Mesodermal cell (in vitro differentiated cells): Measurements from ENCODE around the gene FOLR1. TPM values are rescaled to one million over a fixed set of nuclear protein-coding genes. Genes with fewer than 3 reads are reported as not detected.
"Not testable (repeated sequence)": the region's sequence is repeated elsewhere in the genome, so short reads cannot be mapped to it uniquely, and the experiment has no call there.

ENCODE experiments used
- H3K27ac ChIP-seq: 2 replicates; pipeline ENCODE4 v1.7.0; 2013; ENCODE audit warnings: mild to moderate bottlenecking, low read depth, low read length, moderate library complexity; ENCODE audit not compliant: severe bottlenecking
- H3K36me3 ChIP-seq: 2 replicates; pipeline ENCODE4 v1.7.1; 2013; ENCODE audit warnings: mild to moderate bottlenecking, low read length, moderate library complexity; ENCODE audit not compliant: control insufficient read depth, insufficient read depth
- H3K4me1 ChIP-seq: one replicate; pipeline ENCODE4 v1.7.1; 2013; ENCODE audit warnings: mild to moderate bottlenecking, low read length; ENCODE audit not compliant: insufficient read depth, control insufficient read depth, poor library complexity, severe bottlenecking
- H3K4me3 ChIP-seq: 2 replicates; pipeline ENCODE4 v1.7.0; 2013; ENCODE audit warnings: low read length, control low read depth, mild to moderate bottlenecking; ENCODE audit not compliant: insufficient read depth, poor library complexity, severe bottlenecking; ENCODE audit errors: extremely low read depth
- H3K9me3 ChIP-seq: 2 replicates; pipeline ENCODE4 v1.7.1; 2013; ENCODE audit warnings: mild to moderate bottlenecking, low read length, moderate library complexity; ENCODE audit not compliant: control insufficient read depth
- WGBS, 2 experiments: methylation state at CpG; one replicate each; pipeline ENCODE4 v1.1.5; 2013; ENCODE audit warnings: missing lambda C conversion rate in 2 of 2; ENCODE audit not compliant: insufficient coverage in 2 of 2; 5-methylcytosine and 5-hydroxymethylcytosine counted together
- polyA plus RNA-seq, 2 experiments: library from polyadenylated mRNA; stranded (reverse); fragments of 50-300 nt; gene quantifications; one replicate each; pipeline ENCODE4 v1.2.3, GENCODE V29; 2013

FOLR1 gene
- 3.7 TPM for polyA plus RNA-seq (2013, experiment 1 of 2)
- 1.9 TPM for polyA plus RNA-seq (2013, experiment 2 of 2)

DNA sequence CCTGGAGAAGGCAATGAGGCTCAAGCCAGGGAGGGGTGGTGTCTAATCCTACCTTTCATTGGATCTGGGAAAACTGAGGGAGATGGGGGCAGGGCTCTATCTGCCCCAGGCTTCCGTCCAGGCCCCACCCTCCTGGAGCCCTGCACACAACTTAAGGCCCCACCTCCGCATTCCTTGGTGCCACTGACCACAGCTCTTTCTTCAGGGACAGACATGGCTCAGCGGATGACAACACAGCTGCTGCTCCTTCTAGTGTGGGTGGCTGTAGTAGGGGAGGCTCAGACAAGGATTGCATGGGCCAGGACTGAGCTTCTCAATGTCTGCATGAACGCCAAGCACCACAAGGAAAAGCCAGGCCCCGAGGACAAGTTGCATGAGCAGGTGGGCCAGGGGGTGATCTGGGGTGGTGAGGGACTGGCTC lies at the start of gene FOLR1:
TSS of gene FOLR1 (plus strand) at position 180 of the 421 bp plus-strand sequence. CDS start at position 214, 34 bp downstream.
- Histone ChIP-seq H3K27ac (no peak within 1 kb of the TSS), H3K4me3 (no peak within 1 kb of the TSS), H3K36me3 (no peaks in the 10 kb centered on the region), H3K4me1 (peaks cover 17% of the 10 kb centered on the region), H3K9me3 (no peaks in the 10 kb centered on the region)
- 61 to 73% methylated on average over 3 to 4 of the region's 5 CpGs for WGBS, 2 experiments

GRCh38 chr11:72142543-72142942 lies 49.4 kb upstream of the FOLR1 start:
- H3K27ac ChIP-seq, H3K9me3 ChIP-seq, H3K4me1 ChIP-seq, H3K36me3 ChIP-seq, H3K4me3 ChIP-seq: not testable (repeated sequence)
- no CpG with 5 or more reads among the region's 1 CpG for WGBS, 2 experiments

- Histone ChIP-seq H3K4me3 (no peak overlapping the region), H3K4me1 (no peaks in the 10 kb centered on the region), H3K36me3 (no peaks in the 10 kb centered on the region), H3K27ac (no peak overlapping the region), H3K9me3 (no peaks in the 10 kb centered on the region)
- WGBS, 2 experiments = 95 to 96% methylated on average over 4 of the region's 4 CpGs
Observed at GRCh38 chr11:72144807-72145565, 47.0 kb upstream of the FOLR1 start.

GRCh38 chr11:72146625-72147024 lies 45.3 kb upstream of the FOLR1 start:
- WGBS, 2 experiments = 50 to 80% methylated on average over 1 to 2 of the region's 2 CpGs
- H3K4me1 ChIP-seq = no peaks in the 10 kb centered on the region
- H3K9me3 ChIP-seq = peaks cover 3% of the 10 kb centered on the region
- no peaks in the 10 kb centered on the region for H3K36me3 ChIP-seq
- H3K4me3 ChIP-seq = no peak overlapping the region
- no peak overlapping the region for H3K27ac ChIP-seq

DNA sequence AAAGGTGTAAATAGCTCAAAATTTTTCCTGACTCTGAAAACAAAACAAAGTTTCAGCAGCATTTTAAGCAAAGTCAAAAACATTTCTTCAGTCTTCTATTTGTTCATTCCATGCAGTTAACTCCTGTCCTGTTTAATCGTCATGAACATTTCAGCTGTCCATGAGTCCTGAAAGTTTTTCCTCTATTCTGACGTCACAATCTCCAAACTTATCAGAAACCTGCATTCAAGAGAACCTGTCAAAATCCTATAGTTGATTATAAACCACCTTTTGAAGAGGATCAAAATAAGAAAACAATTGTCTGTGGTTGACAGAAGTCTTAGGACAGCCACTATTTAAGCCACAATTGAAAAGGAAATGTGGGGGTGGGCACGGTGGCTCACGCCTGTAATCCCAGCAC lies 41.1 kb upstream of the FOLR1 start:
- H3K4me1 ChIP-seq = no peaks in the 10 kb centered on the region
- WGBS, 2 experiments = 81 to 85% methylated on average over 3 to 4 of the region's 4 CpGs
- H3K27ac ChIP-seq = no peak overlapping the region

GRCh38 chr11:72153874-72154273 lies 38.1 kb upstream of the FOLR1 start:
- H3K36me3 ChIP-seq, H3K9me3 ChIP-seq, H3K4me1 ChIP-seq, H3K27ac ChIP-seq, H3K4me3 ChIP-seq: not testable (repeated sequence)
- WGBS, 2 experiments = 93% methylated on average over 3 of the region's 6 CpGs; no CpG with 5 or more reads in 1 of the 2 experiments

More for the DNA sequence above, 41.1 kb upstream of the FOLR1 start:
- no peaks in the 10 kb centered on the region for H3K36me3 ChIP-seq
- no peak overlapping the region for H3K4me3 ChIP-seq
- peaks cover 3% of the 10 kb centered on the region for H3K9me3 ChIP-seq

DNA sequence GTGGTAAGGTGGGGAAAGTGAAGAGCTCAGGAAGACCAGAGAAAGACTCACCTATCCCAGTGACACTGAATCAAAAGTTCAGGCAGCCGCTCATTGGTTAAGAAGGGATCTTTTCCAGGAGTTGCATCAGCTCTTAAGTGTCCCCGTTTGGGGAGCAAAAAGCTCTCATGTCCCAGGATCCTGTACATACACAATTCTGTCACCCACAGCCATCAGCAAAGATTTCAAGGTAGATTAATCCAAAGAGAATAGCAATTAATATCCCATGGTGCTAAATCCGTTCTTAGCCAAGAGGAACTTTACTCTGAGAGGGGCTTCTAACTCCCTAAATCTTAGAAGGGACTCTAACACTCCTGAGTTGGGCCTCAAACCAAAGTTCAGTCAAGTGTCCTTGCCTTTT lies 37.1 kb upstream of the FOLR1 start:
- H3K4me1 ChIP-seq = no peaks in the 10 kb centered on the region
- no peaks in the 10 kb centered on the region for H3K36me3 ChIP-seq
- 91% methylated on average over 3 of the region's 3 CpGs; no CpG with 5 or more reads in 1 of the 2 experiments for WGBS, 2 experiments
- H3K9me3 ChIP-seq = peaks cover 3% of the 10 kb centered on the region
- no peak overlapping the region for H3K4me3 ChIP-seq
- H3K27ac ChIP-seq = no peak overlapping the region

DNA sequence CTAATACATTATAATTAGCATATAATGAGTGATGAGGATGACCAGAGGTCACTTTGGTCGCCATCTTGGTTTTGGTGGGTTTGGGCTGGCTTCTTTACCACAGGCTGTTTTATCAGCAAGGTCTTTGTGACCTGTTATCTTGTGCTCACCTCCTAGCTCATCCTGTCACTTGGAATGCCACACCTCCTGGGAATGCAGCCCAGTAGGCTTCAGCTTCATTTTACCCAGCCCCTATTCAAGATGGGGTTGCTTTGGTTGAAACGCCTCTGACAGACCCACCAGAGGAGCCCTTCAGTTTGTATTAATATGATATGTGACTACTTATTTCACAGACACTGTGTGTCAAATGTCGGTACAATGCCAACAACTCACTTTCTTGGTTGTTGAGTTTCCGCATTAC lies 36.2 kb upstream of the FOLR1 start:
- Histone ChIP-seq H3K4me3 (no peak overlapping the region), H3K36me3 (no peaks in the 10 kb centered on the region), H3K4me1 (no peaks in the 10 kb centered on the region), H3K27ac (no peak overlapping the region), H3K9me3 (peaks cover 2% of the 10 kb centered on the region)
- 83 to 100% methylated on average over 1 to 3 of the region's 4 CpGs for WGBS, 2 experiments

DNA sequence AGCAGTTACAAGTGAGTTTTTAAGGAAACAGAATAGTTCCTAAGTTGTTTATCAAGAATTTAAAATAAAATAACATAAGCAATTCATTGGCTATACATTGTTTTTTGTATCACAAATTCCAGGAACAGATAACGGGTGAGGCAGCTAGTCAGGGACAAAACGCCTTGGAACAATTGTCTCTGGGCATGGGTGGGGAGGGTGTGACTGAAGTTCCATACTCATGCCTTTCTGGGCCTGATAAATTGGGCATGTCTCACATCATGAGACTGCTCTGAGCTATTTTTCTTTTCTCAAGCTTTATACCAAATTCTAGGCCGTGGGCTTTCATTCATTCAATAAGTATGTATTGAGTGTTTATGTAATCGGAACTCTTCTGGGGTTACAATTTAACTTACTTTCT lies 34.8 kb upstream of the FOLR1 start:
- WGBS, 2 experiments = 100% methylated on average over 1 of the region's 4 CpGs; no CpG with 5 or more reads in 1 of the 2 experiments
- Histone ChIP-seq H3K9me3 (no peaks in the 10 kb centered on the region), H3K4me3 (no peak overlapping the region), H3K36me3 (no peaks in the 10 kb centered on the region), H3K4me1 (no peaks in the 10 kb centered on the region), H3K27ac (no peak overlapping the region)

GRCh38 chr11:72160319-72160718 lies 31.6 kb upstream of the FOLR1 start:
- Histone ChIP-seq H3K4me1 (no peaks in the 10 kb centered on the region), H3K36me3 (no peaks in the 10 kb centered on the region), H3K4me3 (no peak overlapping the region), H3K9me3 (no peaks in the 10 kb centered on the region), H3K27ac (no peak overlapping the region)
- WGBS, 2 experiments = 50 to 100% methylated on average over 1 of the region's 2 CpGs

DNA sequence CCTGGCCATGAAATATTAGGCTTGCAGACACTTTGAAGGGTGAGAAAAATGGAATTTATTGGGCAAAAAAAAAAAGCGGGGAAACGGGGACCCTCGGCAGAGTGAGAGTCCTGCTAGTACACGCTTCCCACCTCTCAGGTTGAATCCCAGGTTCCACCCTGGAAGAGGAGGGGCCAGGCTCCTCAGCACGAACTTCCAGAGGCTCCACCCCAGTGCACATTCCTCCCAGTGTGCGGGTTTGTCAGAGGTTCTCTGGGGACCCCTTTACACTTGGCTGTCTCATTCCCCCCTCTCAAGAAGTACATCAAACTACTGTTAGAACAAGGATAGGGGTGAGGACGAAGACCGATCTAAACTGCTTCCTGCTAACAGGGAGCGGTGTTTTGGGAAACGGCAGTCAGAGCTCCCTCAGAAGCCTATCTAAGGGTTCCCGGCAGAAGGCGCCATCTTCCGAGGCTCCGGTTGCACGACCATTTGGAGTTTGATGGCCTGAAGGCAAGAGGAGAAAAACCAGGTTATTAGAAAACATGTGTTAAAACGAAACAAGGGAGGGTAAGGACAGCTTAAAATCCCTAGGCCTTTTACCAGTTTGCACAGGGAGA lies 28.9 kb upstream of the FOLR1 start:
- 90 to 94% methylated on average over 12 to 13 of the region's 16 CpGs for WGBS, 2 experiments
- Histone ChIP-seq H3K4me3 (no peak overlapping the region), H3K9me3 (no peaks in the 10 kb centered on the region), H3K27ac (no peak overlapping the region), H3K36me3 (no peaks in the 10 kb centered on the region), H3K4me1 (no peaks in the 10 kb centered on the region)
